K562 (cell line): ENCODE measurements around the gene CYTH4. TPM values are rescaled to one million over a fixed set of nuclear protein-coding genes. Genes with fewer than 3 reads are reported as not detected.

ENCODE experiments used
- ATAC-seq: fragments of 200-7000 bp; cut with Tn5 transposase; 3 replicates; pipeline ENCODE4 v1.9.1; 2020; ENCODE audit warnings: moderate library complexity
- BruUV-seq: library from RNA; stranded (reverse); fragments of 400-500 nt; replicated peaks from 2 replicates; lab custom pipeline; 2021; lab: Mats Ljungman, UMichigan
- CTCF ChIA-PET: fragments of 300-600 bp; formaldehyde crosslinking; extraction: SDS; loops from one replicate; lab custom pipeline; 2021; ENCODE audit warnings: low intra/inter-chr PET ratio; lab: Yijun Ruan, JAX
- POLR2A ChIA-PET: fragments of 300-600, 350-650 bp; sonication (Branson Sonifier 250); formaldehyde crosslinking; extraction: SDS; loops from one replicate; lab custom pipeline; 2021; ENCODE audit warnings: antibody characterized with exemption, inconsistent platforms; lab: Yijun Ruan, JAX
- DNase-seq, 4 experiments: peaks; one replicate each; pipeline versions ENCODE4 v3.0.0 to v3.0.0-alpha.2; 2011 to 2018; ENCODE audit warnings: low spot score in 3 of 4, mixed read lengths in 3 of 4; ENCODE audit errors: extremely low read depth in 1 of 4
- FAIRE-seq: peaks from 2 replicates; lab custom pipeline; 2011; peaks lifted over from hg19 to GRCh38; lab: Jason Lieb, UNC
- H2AFZ ChIP-seq: 2 replicates; pipeline ENCODE4 v1.6.0; 2011; ENCODE audit warnings: low read depth, low read length, control low read depth, inconsistent platforms
- H3K27ac ChIP-seq: fragments of 200-600 bp; 3 replicates; pipeline ENCODE4 v1.8.0; 2011; ENCODE audit warnings: low read depth, mild to moderate bottlenecking, control low read depth, inconsistent platforms, low read length, moderate library complexity, mixed read lengths; ENCODE audit errors: extremely low read depth
- H3K27me3 ChIP-seq, 2 experiments: fragments of 300-600 bp in 1 of 2; 2 replicates in 1 of 2; 3 replicates in 1 of 2; pipeline versions ENCODE4 v1.6.0 to v1.8.0; 2011; ENCODE audit warnings: inconsistent platforms in 2 of 2, low read length in 2 of 2, mild to moderate bottlenecking in 1 of 2, mixed read lengths in 1 of 2, moderate library complexity in 1 of 2; ENCODE audit not compliant: control insufficient read depth in 2 of 2, insufficient read depth in 2 of 2
- H3K36me3 ChIP-seq: fragments of 300-600 bp; 3 replicates; pipeline ENCODE4 v1.8.0; 2011; ENCODE audit warnings: mild to moderate bottlenecking, low read length, inconsistent platforms; ENCODE audit not compliant: control insufficient read depth, insufficient read depth
- H3K4me1 ChIP-seq, 2 experiments: fragments of 200-600 bp in 1 of 2; replicated peaks in 1 of 2; 2 replicates in 1 of 2; 3 replicates in 1 of 2; pipeline versions ENCODE4 v1.5.1 to v1.8.0; 2011; ENCODE audit warnings: inconsistent platforms in 2 of 2, low read length in 2 of 2, mild to moderate bottlenecking in 1 of 2, mixed read lengths in 1 of 2, moderate library complexity in 1 of 2; ENCODE audit not compliant: control insufficient read depth in 2 of 2, insufficient read depth in 2 of 2
- H3K4me2 ChIP-seq: 2 replicates; pipeline ENCODE4 v1.6.1; 2011; ENCODE audit warnings: low read length, control low read depth, inconsistent platforms, mixed read lengths; ENCODE audit not compliant: insufficient read depth
- H3K4me3 ChIP-seq: fragments of 200-600 bp; sonication (generic), shearing (Covaris generic); 2 replicates; pipeline ENCODE4 v1.5.1; 2016; ENCODE audit warnings: control low read depth, inconsistent platforms
- H3K79me2 ChIP-seq: fragments of 200-600 bp; 3 replicates; pipeline ENCODE4 v1.8.0; 2011; ENCODE audit warnings: low read length, inconsistent platforms; ENCODE audit not compliant: control insufficient read depth, insufficient read depth
- H3K9ac ChIP-seq, 2 experiments: 2 replicates each; pipeline versions ENCODE4 v1.6.0 to v1.6.1; 2011; ENCODE audit warnings: low read depth in 2 of 2, low read length in 2 of 2, control low read depth in 1 of 2, inconsistent platforms in 1 of 2, mild to moderate bottlenecking in 1 of 2, mixed read lengths in 1 of 2; ENCODE audit not compliant: insufficient read depth in 1 of 2
- H3K9me1 ChIP-seq: one replicate; pipeline ENCODE4 v1.6.0; 2011; ENCODE audit warnings: inconsistent platforms, mild to moderate bottlenecking, low read length, moderate library complexity; ENCODE audit not compliant: control insufficient read depth, insufficient read depth
- H3K9me3 ChIP-seq: replicated peaks from 2 replicates; pipeline ENCODE4 v1.5.1; 2011; ENCODE audit warnings: low read depth, low read length, inconsistent platforms; ENCODE audit not compliant: control insufficient read depth, insufficient read depth
- H4K20me1 ChIP-seq: replicated peaks from 2 replicates; pipeline ENCODE4 v1.6.1; 2011; ENCODE audit warnings: low read length, inconsistent platforms, mixed read lengths; ENCODE audit not compliant: control insufficient read depth, insufficient read depth
- CXXC5 ChIP-seq: fragments of 250-450 bp; sonication (Bioruptor Pico); IDR thresholded peaks from 2 replicates; pipeline ENCODE4 v1.8.0; 2022; ENCODE audit warnings: inconsistent platforms, mild to moderate bottlenecking, moderate library complexity
- DEAF1 ChIP-seq: fragments of 450-650 bp; formaldehyde crosslinking; IDR thresholded peaks from 2 replicates; pipeline ENCODE4 v1.4.0; 2020; ENCODE audit warnings: mild to moderate bottlenecking, moderate library complexity
- DIDO1 ChIP-seq: fragments of 450-650 bp; IDR thresholded peaks from 2 replicates; pipeline ENCODE4 v1.6.1; 2016; ENCODE audit warnings: low read depth, missing biosample characterization, missing genetic modification characterization
- NCOA2 ChIP-seq, 2 experiments: fragments of 450-650 bp; IDR thresholded peaks; 2 replicates each; pipeline ENCODE4 v1.6.1; 2018; ENCODE audit warnings: mild to moderate bottlenecking in 2 of 2, moderate library complexity in 1 of 2; ENCODE audit not compliant: partially characterized antibody in 2 of 2
- NFIC ChIP-seq: fragments of 450-650 bp; IDR thresholded peaks from 2 replicates; pipeline ENCODE4 v1.6.1; 2017; ENCODE audit warnings: mild to moderate bottlenecking, inconsistent platforms
- POLR2B ChIP-seq: fragments of 450-650 bp; IDR thresholded peaks from 2 replicates; pipeline ENCODE4 v1.6.1; 2018; ENCODE audit warnings: low read depth; ENCODE audit not compliant: partially characterized antibody
- RBFOX2 ChIP-seq: fragments of 200-400 bp; formaldehyde crosslinking; IDR thresholded peaks from 2 replicates; pipeline ENCODE4 v1.6.1; 2017; ENCODE audit warnings: low read depth, mild to moderate bottlenecking, low read length, moderate library complexity
- RFX1 ChIP-seq: fragments of 450-650 bp; IDR thresholded peaks from 2 replicates; pipeline ENCODE4 v1.6.1; 2016; ENCODE audit warnings: mild to moderate bottlenecking, moderate library complexity
- TFE3 ChIP-seq: fragments of 450-650 bp; formaldehyde crosslinking; IDR thresholded peaks from 2 replicates; pipeline ENCODE4 v1.4.0; 2020; ENCODE audit warnings: mild to moderate bottlenecking, mixed read lengths
- USF2 ChIP-seq: sonication (generic); formaldehyde crosslinking; IDR thresholded peaks from 2 replicates; pipeline ENCODE4 v1.5.0; 2020; ENCODE audit warnings: missing genetic modification reagents
- ZFP36 ChIP-seq: fragments of 150-350 bp; IDR thresholded peaks from 2 replicates; pipeline ENCODE4 v1.6.1; 2018; ENCODE audit warnings: low read length, low read depth; ENCODE audit not compliant: partially characterized antibody
- WGBS: fragments of 100-300 bp; shearing (Covaris generic); methylation state at CpG from one replicate; pipeline ENCODE4 v1.1.6; 2016; ENCODE audit warnings: low coverage, mixed read lengths; ENCODE audit not compliant: insufficient coverage; ENCODE audit errors: missing lambda C conversion rate; 5-methylcytosine and 5-hydroxymethylcytosine counted together
- in situ Hi-C: fragments of 300-500 bp; cut with MboI; formaldehyde crosslinking; loops from 4 replicates; pipeline ENCODE4 v1.15.0; 2018; ENCODE audit warnings: inconsistent platforms, mixed read lengths
- intact Hi-C: fragments of 100-400 bp; cut with micrococcal nuclease; formaldehyde crosslinking; loops from 2 replicates; pipeline ENCODE4 v1.14.2; 2022
- polyA plus RNA-seq, 8 experiments: library from polyadenylated mRNA; depleted of rRNA in 4 of 8; stranded (reverse) in 5 of 8; unstranded in 3 of 8; fragments of >200 nt; fragmentation: Nextera tagmentation in 2 of 8; fragmentation: Illumina TruSeq in 1 of 8; extraction: Ambion mirVana in 2 of 8; extraction: Trizol in 1 of 8; gene quantifications; 2 replicates each; pipeline versions ENCODE4 v1.2.1 to v1.2.3, GENCODE V29; 2011 to 2014; ENCODE audit warnings: inconsistent platforms in 1 of 8, missing spikeins in 1 of 8
- total RNA-seq, 7 experiments: library from RNA; depleted of rRNA in 6 of 7; stranded (reverse); fragments of >200 nt in 6 of 7; fragmentation: Illumina TruSeq in 2 of 7; extraction: Trizol in 2 of 7; gene quantifications; 2 replicates each; pipeline versions ENCODE4 v1.2.1 to v1.2.3, GENCODE V29; 2011 to 2021; ENCODE audit warnings: low replicate concordance in 1 of 7

Gene CYTH4
- total and polyA plus RNA-seq, 9 of the 15 experiments (the other 6 are each of a cell fraction or from before 2014, with no cell fraction given) = 0.03 to 2.0 (median 0.61) TPM; not detected in 1

GRCh38 chr22:37233751-37234631 lies 48.3 kb upstream of the CYTH4 start:
- H2AFZ ChIP-seq = no peak overlapping the region
- peaks cover 74% of the 10 kb centered on the region; the same call in 2 of the 3 replicates for H3K36me3 ChIP-seq
- peaks cover 24% of the 10 kb centered on the region for H3K79me2 ChIP-seq
- H3K9me3 ChIP-seq = no peaks in the 10 kb centered on the region
- H3K4me3 ChIP-seq = no peak overlapping the region
- no peaks in the 10 kb centered on the region for H3K27me3 ChIP-seq
- CTCF ChIA-PET = no interaction called here
- BruUV-seq = no TSS peak
- in situ Hi-C loops (no loop called here), intact Hi-C loops (no loop called here)
- DNase-seq (no peak), FAIRE-seq (no peak), ATAC-seq (no peak)
- no peak for TF ChIP-seq NCOA2 (IDR thresholded peaks at IDR 0.05; ENCODE audit: partially characterized antibody in 2 of 2)
- peak; percentile 64 for TF ChIP-seq NFIC
- TF ChIP-seq RBFOX2 = peak; percentile 50
- no peak for TF ChIP-seq USF2 (CRISPR knock-in tag)
- peak; percentile 7 for TF ChIP-seq ZFP36
- no peak for TF ChIP-seq TFE3 (CRISPR knock-in tag)
- no peak for TF ChIP-seq CXXC5 (CRISPR knock-in tag)
- TF ChIP-seq POLR2B = no peak
- no peak for TF ChIP-seq RFX1
- TF ChIP-seq DEAF1 (CRISPR knock-in tag) = no peak
- no peak for TF ChIP-seq DIDO1 (tag)
- no peaks in the 10 kb centered on the region for H3K9me1 ChIP-seq
- peaks cover 19 to 40% of the 10 kb centered on the region in 2 experiments for H3K4me1 ChIP-seq
- H3K9ac ChIP-seq = peak overlapping the region in 1 of 2 experiments; percentile 43; a peak in 2 of 4 replicates
- no peak overlapping the region for H3K4me2 ChIP-seq
- POLR2A ChIA-PET = no interaction called here
- peaks cover 3% of the 10 kb centered on the region; the same call in 1 of the 2 replicates for H4K20me1 ChIP-seq
- H3K27ac ChIP-seq = no peak overlapping the region
- WGBS = 80% methylated on average over 17 of the region's 27 CpGs
